GM23248 (cell line): ENCODE measurements around the gene SLC2A4. TPM values are rescaled to one million over a fixed set of nuclear protein-coding genes. Genes with fewer than 3 reads are reported as not detected.
A peak's percentile ranks its signal among the peaks of the same experiment; 100 is the strongest.

Experiments
- DNase-seq: peaks from one replicate; pipeline ENCODE4 v3.0.0-alpha.2; 2015
- H2AFZ ChIP-seq: fragments of 200-600 bp; sonication (generic); 2 replicates; pipeline ENCODE4 v1.6.1; 2016; ENCODE audit warnings: antibody characterized with exemption
- H3F3A ChIP-seq: fragments of 200-600 bp; sonication (generic); 2 replicates; pipeline ENCODE4 v1.6.1; 2016; ENCODE audit warnings: mild to moderate bottlenecking, antibody characterized with exemption, mixed run types; ENCODE audit not compliant: insufficient read depth
- H3K27ac ChIP-seq: fragments of 200-600 bp; sonication (generic); 2 replicates; pipeline ENCODE4 v1.5.1; 2016; ENCODE audit warnings: mild to moderate bottlenecking
- H3K27me3 ChIP-seq: fragments of 200-600 bp; sonication (generic); replicated peaks from 2 replicates; pipeline ENCODE4 v1.6.1; 2016; ENCODE audit warnings: mild to moderate bottlenecking; ENCODE audit not compliant: insufficient read depth
- H3K36me3 ChIP-seq: fragments of 200-600 bp; sonication (generic); 2 replicates; pipeline ENCODE4 v1.6.1; 2016; ENCODE audit warnings: low read depth, mild to moderate bottlenecking
- H3K4me1 ChIP-seq: fragments of 200-600 bp; sonication (generic); 2 replicates; pipeline ENCODE4 v1.6.1; 2016; ENCODE audit warnings: mild to moderate bottlenecking; ENCODE audit not compliant: insufficient read depth
- H3K4me2 ChIP-seq: fragments of 200-600 bp; sonication (generic); one replicate; pipeline ENCODE4 v1.6.1; 2016; ENCODE audit warnings: mild to moderate bottlenecking; ENCODE audit not compliant: unreplicated experiment
- H3K4me3 ChIP-seq: fragments of 200-600 bp; sonication (generic); 2 replicates; pipeline ENCODE4 v1.5.1; 2016; ENCODE audit warnings: mild to moderate bottlenecking
- H3K79me2 ChIP-seq: fragments of 200-600 bp; sonication (generic); 2 replicates; pipeline ENCODE4 v1.6.1; 2016; ENCODE audit warnings: mild to moderate bottlenecking; ENCODE audit not compliant: insufficient read depth
- H3K9ac ChIP-seq: fragments of 200-600 bp; sonication (generic); 2 replicates; pipeline ENCODE4 v1.6.1; 2016; ENCODE audit warnings: mild to moderate bottlenecking
- H3K9me2 ChIP-seq: fragments of 200-600 bp; sonication (generic); 2 replicates; pipeline ENCODE4 v1.6.1; 2016; ENCODE audit warnings: mixed run types, mild to moderate bottlenecking, moderate library complexity; ENCODE audit not compliant: insufficient read depth
- H3K9me3 ChIP-seq: fragments of 200-600 bp; sonication (generic); one replicate; pipeline ENCODE4 v1.6.1; 2017; ENCODE audit warnings: low read depth
- H4K20me1 ChIP-seq: fragments of 200-600 bp; sonication (generic); 2 replicates; pipeline ENCODE4 v1.6.0; 2016; ENCODE audit not compliant: insufficient read depth
- EZH2 ChIP-seq: fragments of 200-600 bp; sonication (generic); IDR thresholded peaks from 2 replicates; pipeline ENCODE4 v1.6.1; 2018; ENCODE audit warnings: antibody characterized with exemption, mild to moderate bottlenecking; ENCODE audit not compliant: insufficient read depth, poor library complexity, severe bottlenecking
- EZH2phosphoT487 ChIP-seq: fragments of 200-600 bp; sonication (generic); IDR thresholded peaks from 2 replicates; pipeline ENCODE4 v1.6.1; 2018; ENCODE audit warnings: antibody characterized with exemption, moderate library complexity, mild to moderate bottlenecking, low read depth; ENCODE audit not compliant: insufficient read depth
- WGBS, 2 experiments: methylation state at CpG; one replicate each; pipeline ENCODE4 v1.1.6; 2015 to 2017; ENCODE audit warnings: low lambda C conversion rate in 2 of 2, low coverage in 1 of 2; ENCODE audit errors: missing lambda C conversion rate in 2 of 2; 5-methylcytosine and 5-hydroxymethylcytosine counted together
- in situ Hi-C: fragments of 300-500 bp; cut with MboI; formaldehyde crosslinking; loops from 2 replicates; pipeline ENCODE4 v1.15.0; 2020
- polyA plus RNA-seq: library from polyadenylated mRNA; unstranded; fragments of >200 nt; fragmentation: Nextera tagmentation; extraction: Ambion mirVana; gene quantifications from 2 replicates; pipeline ENCODE4 v1.2.1, GENCODE V29; 2016
- total RNA-seq: library from RNA; depleted of rRNA; stranded (reverse); fragments of >200 nt; shearing (Covaris generic); gene quantifications from 2 replicates; pipeline ENCODE4 v1.2.3, GENCODE V29; 2014

Gene SLC2A4
- total and polyA plus RNA-seq, 2 experiments from 2014 or later = 0.08 TPM; not detected in 1

- peaks cover 64% of the 10 kb centered on the region for H3K79me2 ChIP-seq
- TF ChIP-seq EZH2phosphoT487 (no peak), EZH2 (no peak)
- H3K4me3 ChIP-seq = peak overlapping the region; percentile 91
- H3K4me1 ChIP-seq = peaks cover 38% of the 10 kb centered on the region
- no peaks in the 10 kb centered on the region for H3K27me3 ChIP-seq
- no peak overlapping the region for H2AFZ ChIP-seq
- H3K9me3 ChIP-seq = no peaks in the 10 kb centered on the region
- in situ Hi-C loops = no loop called here
- H4K20me1 ChIP-seq = peaks cover 22% of the 10 kb centered on the region
- H3K9ac ChIP-seq = peak overlapping the region; percentile 98
- WGBS, 2 experiments = 1% methylated on average over 13 to 14 of the region's 14 CpGs
- peaks cover 42% of the 10 kb centered on the region for H3K36me3 ChIP-seq
- H3F3A ChIP-seq = peaks cover 58% of the 10 kb centered on the region
- H3K9me2 ChIP-seq = no peaks in the 10 kb centered on the region
- H3K27ac ChIP-seq = peak overlapping the region; percentile 96
- peak overlapping the region; percentile 98 for H3K4me2 ChIP-seq
- DNase-seq = peak; percentile 94
Observed at GRCh38 chr17:7308625-7309433, 27.3 kb downstream of the SLC2A4 start.

DNA sequence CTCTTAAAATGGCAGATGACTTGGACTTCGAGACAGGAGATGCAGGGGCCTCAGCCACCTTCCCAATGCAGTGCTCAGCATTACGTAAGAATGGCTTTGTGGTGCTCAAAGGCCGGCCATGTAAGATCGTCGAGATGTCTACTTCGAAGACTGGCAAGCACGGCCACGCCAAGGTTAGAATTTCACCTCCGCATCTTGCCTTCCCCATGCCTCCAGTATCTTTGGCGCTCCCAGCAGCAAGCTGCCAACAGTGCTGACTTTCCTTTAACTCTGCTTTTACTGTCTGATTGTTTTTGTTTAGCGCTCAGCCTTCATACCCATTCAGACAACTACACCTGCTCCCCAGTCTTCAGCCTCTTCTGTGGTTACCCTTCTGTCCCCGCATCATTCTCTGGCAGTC lies 28.1 kb downstream of the SLC2A4 start:
- in situ Hi-C loops = no loop called here
- H3K4me2 ChIP-seq = peak overlapping the region; percentile 98

GRCh38 chr17:7311110-7311705 lies 29.7 kb downstream of the SLC2A4 start:
- Histone ChIP-seq H3K79me2 (peaks cover 74% of the 10 kb centered on the region), H3K9me3 (no peaks in the 10 kb centered on the region), H3K9me2 (no peaks in the 10 kb centered on the region), H3F3A (peaks cover 68% of the 10 kb centered on the region), H3K27ac (0 out of 2 replicates have a peak overlapping the region, but pooled peaks have one; percentile 14), H3K4me1 (peaks cover 45% of the 10 kb centered on the region), H3K36me3 (peaks cover 42% of the 10 kb centered on the region), H3K9ac (peak overlapping the region; percentile 21; the same call in 1 of the 2 replicates), H4K20me1 (peaks cover 22% of the 10 kb centered on the region), H3K4me2 (peak overlapping the region; percentile 12), H3K4me3 (0 out of 2 replicates have a peak overlapping the region, but pooled peaks have one; percentile 91), H2AFZ (no peak overlapping the region), H3K27me3 (no peaks in the 10 kb centered on the region)
- no peak for DNase-seq
- in situ Hi-C loops = no loop called here
- WGBS, 2 experiments = 69 to 70% methylated on average over 7 of the region's 7 CpGs
- TF ChIP-seq EZH2phosphoT487 (no peak), EZH2 (no peak)

More for the DNA sequence above, 28.1 kb downstream of the SLC2A4 start:
- H3K4me3 ChIP-seq = peak overlapping the region; percentile 91
- 82 to 84% methylated on average over 12 of the region's 12 CpGs for WGBS, 2 experiments
- H3K27me3 ChIP-seq = no peaks in the 10 kb centered on the region
- peaks cover 45% of the 10 kb centered on the region for H3K4me1 ChIP-seq
- peaks cover 22% of the 10 kb centered on the region for H4K20me1 ChIP-seq
- H3K36me3 ChIP-seq = peaks cover 42% of the 10 kb centered on the region
- no peak overlapping the region for H2AFZ ChIP-seq
- peaks cover 72% of the 10 kb centered on the region for H3K79me2 ChIP-seq
- TF ChIP-seq EZH2 (no peak), EZH2phosphoT487 (no peak)
- peak overlapping the region; percentile 98 for H3K9ac ChIP-seq
- H3K27ac ChIP-seq = peak overlapping the region; percentile 96
- no peaks in the 10 kb centered on the region for H3K9me3 ChIP-seq
- DNase-seq = no peak
- no peaks in the 10 kb centered on the region for H3K9me2 ChIP-seq
- peaks cover 66% of the 10 kb centered on the region for H3F3A ChIP-seq

GRCh38 chr17:7312432-7313087 lies 31.0 kb downstream of the SLC2A4 start:
- WGBS, 2 experiments = 85 to 93% methylated on average over 7 of the region's 7 CpGs
- peaks cover 42% of the 10 kb centered on the region for H3K36me3 ChIP-seq
- TF ChIP-seq EZH2 (no peak), EZH2phosphoT487 (no peak)

More at GRCh38 chr17:7312432-7313087, 31.0 kb downstream of the SLC2A4 start:
- Histone ChIP-seq H3K4me3 (no peak overlapping the region), H3K27ac (peak overlapping the region; percentile 67; the same call in 1 of the 2 replicates), H3K79me2 (peaks cover 73% of the 10 kb centered on the region), H3K4me1 (peaks cover 45% of the 10 kb centered on the region), H2AFZ (no peak overlapping the region), H4K20me1 (peaks cover 22% of the 10 kb centered on the region), H3K4me2 (peak overlapping the region; percentile 93), H3K27me3 (no peaks in the 10 kb centered on the region), H3F3A (peaks cover 62% of the 10 kb centered on the region), H3K9me2 (no peaks in the 10 kb centered on the region), H3K9me3 (no peaks in the 10 kb centered on the region), H3K9ac (0 out of 2 replicates have a peak overlapping the region, but pooled peaks have one; percentile 30)
- no peak for DNase-seq
- in situ Hi-C loops = no loop called here
